Rectal smooth muscle tissue (tissue), 1 donor: ENCODE data around the gene C1orf21.

Source experiments
- H3K27ac ChIP-seq: one replicate; pipeline ENCODE4 v1.7.0; 2013; ENCODE audit warnings: low read depth, low read length, inconsistent platforms
- H3K27me3 ChIP-seq: one replicate; pipeline ENCODE4 v1.7.0; 2013; ENCODE audit warnings: low read length; ENCODE audit not compliant: control insufficient read depth, insufficient read depth
- H3K36me3 ChIP-seq: one replicate; pipeline ENCODE4 v1.7.0; 2013; ENCODE audit warnings: low read length; ENCODE audit not compliant: control insufficient read depth, insufficient read depth
- H3K4me1 ChIP-seq: one replicate; pipeline ENCODE4 v1.7.0; 2013; ENCODE audit warnings: low read length; ENCODE audit not compliant: control insufficient read depth, insufficient read depth
- H3K4me3 ChIP-seq: one replicate; pipeline ENCODE4 v1.7.0; 2013; ENCODE audit warnings: low read length
- H3K9ac ChIP-seq: one replicate; pipeline ENCODE4 v1.7.0; 2013; ENCODE audit warnings: low read length

C1orf21 gene

DNA sequence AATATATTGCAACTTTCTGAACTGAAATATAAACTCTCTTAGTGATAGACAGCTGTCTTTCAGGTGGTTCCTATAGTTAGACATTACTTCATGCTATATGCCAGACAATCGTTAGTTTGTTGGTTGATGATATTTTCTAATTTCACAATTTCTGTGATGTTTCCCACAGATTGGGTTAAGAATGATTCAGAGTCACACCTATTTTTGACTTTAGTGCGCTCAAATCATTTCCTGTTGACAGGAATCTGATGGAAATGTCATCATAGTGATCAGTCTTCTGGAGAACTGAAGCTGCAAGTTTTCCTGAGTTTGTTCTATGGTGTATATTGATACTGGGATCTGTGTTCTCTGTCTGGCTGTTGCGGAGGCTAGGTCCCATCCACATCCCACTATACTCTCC is 119.7 kb downstream of the C1orf21 start:
- Histone ChIP-seq H3K27ac (no peak overlapping the region), H3K36me3 (no peaks in the 10 kb centered on the region), H3K4me1 (peaks cover 13% of the 10 kb centered on the region), H3K4me3 (no peak overlapping the region), H3K9ac (no peak overlapping the region), H3K27me3 (no peaks in the 10 kb centered on the region)

DNA sequence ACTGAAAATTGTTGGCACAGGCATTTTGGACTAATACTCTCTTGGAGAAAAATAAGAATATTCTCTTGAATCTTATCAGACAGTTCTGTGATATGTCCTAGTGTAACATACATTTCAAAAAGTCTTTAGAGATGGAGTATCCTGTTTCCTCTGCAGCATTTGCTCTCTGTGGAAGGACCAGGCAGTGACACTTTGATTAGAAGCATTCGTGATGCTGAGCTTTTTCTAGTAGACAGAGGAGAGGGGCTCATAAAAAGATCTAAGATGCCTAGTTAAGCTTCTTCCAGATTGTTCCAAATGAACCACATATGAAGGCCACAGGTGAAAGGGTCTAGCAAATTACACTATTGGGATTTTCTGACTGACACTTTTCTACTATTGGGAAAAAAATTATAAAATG is 120.3 kb downstream of the C1orf21 start:
- Histone ChIP-seq H3K27ac (no peak overlapping the region), H3K4me1 (peaks cover 13% of the 10 kb centered on the region), H3K4me3 (no peak overlapping the region), H3K27me3 (no peaks in the 10 kb centered on the region), H3K9ac (no peak overlapping the region), H3K36me3 (no peaks in the 10 kb centered on the region)

DNA sequence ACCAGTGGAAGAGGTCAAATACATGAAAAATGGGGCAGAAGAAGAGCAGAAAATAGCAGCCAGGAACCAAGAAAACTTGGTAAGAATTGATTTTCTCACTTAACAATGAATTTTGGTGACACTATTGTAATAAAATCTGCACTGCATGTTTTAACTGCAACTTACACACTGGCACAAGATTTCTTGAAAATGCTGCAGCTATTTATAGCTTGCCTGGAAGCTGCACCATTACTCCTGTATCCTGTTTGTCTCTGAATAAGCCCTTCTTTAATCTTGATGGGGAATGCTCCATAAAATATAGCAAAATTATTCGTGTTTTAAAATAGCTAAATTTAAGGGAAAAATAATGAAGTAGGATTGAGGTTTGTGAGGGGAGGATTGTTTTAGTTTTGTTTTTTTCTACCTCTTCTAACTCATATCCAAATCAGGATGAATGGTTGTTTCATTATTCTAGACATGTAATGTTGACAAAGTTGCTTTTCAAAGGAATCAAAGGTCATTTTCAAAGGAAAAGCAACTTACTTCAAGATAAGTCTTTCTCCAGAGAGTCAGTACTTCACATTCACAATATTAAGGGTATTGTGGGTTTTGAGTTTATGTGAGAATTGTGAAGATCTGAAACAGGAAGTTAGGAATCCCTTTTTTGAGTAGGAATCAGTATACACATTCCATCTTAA is 120.9 kb downstream of the C1orf21 start:
- Histone ChIP-seq H3K27me3 (no peaks in the 10 kb centered on the region), H3K27ac (no peak overlapping the region), H3K9ac (no peak overlapping the region), H3K4me1 (peaks cover 13% of the 10 kb centered on the region), H3K4me3 (no peak overlapping the region), H3K36me3 (no peaks in the 10 kb centered on the region)

DNA sequence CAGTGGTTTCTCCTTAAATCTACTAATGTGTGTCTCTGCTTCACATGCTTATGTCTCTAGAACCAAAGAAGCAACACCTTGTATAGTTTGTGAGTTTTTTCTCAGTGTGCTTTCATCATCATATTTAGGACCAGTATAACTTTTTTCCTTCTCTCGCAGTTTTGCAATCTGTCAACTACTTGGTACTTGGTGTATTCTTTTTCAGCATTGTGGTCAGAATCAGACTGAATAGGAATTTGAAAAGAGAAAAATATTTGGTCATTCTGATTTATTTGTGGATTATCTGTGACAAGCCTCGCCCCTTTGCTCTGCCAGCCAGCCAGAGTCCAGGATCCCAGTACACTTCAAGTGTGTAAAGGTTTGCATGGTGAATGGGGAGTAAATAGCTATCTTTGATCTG is 122.3 kb downstream of the C1orf21 start:
- Histone ChIP-seq H3K4me3 (no peak overlapping the region), H3K27me3 (no peaks in the 10 kb centered on the region), H3K9ac (no peak overlapping the region), H3K27ac (no peak overlapping the region), H3K4me1 (peaks cover 13% of the 10 kb centered on the region), H3K36me3 (no peaks in the 10 kb centered on the region)

DNA sequence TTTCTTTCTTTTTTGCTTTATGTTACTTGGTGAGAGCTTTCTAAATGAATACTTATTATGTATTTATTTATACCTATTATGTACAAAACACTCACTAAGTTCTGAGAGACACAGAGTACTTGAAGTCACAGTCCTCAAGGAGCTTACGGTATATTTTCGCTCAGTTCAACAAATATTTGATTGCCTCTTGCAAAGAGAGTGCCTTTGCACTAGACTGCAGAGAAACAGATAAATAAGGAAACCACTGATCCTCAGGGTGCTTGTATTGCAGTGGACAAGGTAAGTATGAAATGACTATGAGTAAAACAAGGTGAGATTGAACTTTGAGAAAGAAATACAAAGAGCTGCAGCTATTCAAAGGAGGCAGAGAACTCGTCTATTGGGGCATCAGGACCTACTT is 123.3 kb downstream of the C1orf21 start:
- H3K27ac ChIP-seq, result no peak overlapping the region

DNA sequence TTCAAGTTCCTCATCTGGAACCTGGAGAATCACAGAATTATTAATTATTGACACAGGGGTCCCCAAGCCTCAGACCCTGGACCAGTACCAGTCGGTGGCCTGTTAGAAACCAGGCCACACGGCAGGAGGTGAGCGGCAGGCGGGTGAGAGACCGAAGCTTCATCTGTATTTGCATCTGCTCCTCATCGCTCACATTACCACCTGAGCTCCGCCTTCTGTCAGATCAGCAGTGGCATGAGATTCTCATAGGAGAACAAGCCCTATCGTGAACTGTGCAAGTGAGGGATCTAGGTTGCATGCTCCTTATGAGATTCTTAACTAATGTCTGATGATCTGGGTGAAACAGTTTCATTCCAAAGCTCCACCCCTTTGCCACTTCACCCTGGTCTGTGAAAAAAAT is 125.9 kb downstream of the C1orf21 start:
- no peak overlapping the region for H3K27ac ChIP-seq
- H3K36me3 ChIP-seq, result no peaks in the 10 kb centered on the region
- no peak overlapping the region for H3K9ac ChIP-seq
- H3K4me3 ChIP-seq, result no peak overlapping the region
- H3K4me1 ChIP-seq, result peaks cover 10% of the 10 kb centered on the region
- H3K27me3 ChIP-seq, result no peaks in the 10 kb centered on the region

More for the DNA sequence above, 123.3 kb downstream of the C1orf21 start:
- no peaks in the 10 kb centered on the region for H3K36me3 ChIP-seq
- H3K9ac ChIP-seq, result no peak overlapping the region
- peaks cover 13% of the 10 kb centered on the region for H3K4me1 ChIP-seq
- H3K4me3 ChIP-seq, result no peak overlapping the region
- no peaks in the 10 kb centered on the region for H3K27me3 ChIP-seq

DNA sequence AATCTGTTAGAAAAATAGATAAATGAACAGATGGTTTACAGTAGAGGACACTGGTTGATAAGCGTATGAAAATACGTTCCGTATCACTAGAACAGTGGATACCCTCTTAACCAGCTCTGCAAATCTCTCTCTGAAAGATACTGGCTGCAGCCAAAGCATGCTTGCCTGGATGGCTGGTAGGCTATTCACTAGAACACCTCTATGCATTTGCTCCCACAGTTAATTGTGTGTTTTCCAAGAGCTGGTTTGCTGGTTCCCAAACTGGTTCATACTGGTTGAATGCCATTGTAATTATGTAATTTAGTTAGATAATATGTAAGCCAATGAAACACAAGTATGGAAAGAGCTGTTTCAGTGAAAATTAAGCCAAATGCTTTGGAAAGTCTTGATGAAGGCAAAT is 126.6 kb downstream of the C1orf21 start:
- H3K4me1 ChIP-seq, result peaks cover 6% of the 10 kb centered on the region
- no peaks in the 10 kb centered on the region for H3K27me3 ChIP-seq
- H3K27ac ChIP-seq, result no peak overlapping the region
- no peaks in the 10 kb centered on the region for H3K36me3 ChIP-seq
- H3K9ac ChIP-seq, result no peak overlapping the region
- no peak overlapping the region for H3K4me3 ChIP-seq

DNA sequence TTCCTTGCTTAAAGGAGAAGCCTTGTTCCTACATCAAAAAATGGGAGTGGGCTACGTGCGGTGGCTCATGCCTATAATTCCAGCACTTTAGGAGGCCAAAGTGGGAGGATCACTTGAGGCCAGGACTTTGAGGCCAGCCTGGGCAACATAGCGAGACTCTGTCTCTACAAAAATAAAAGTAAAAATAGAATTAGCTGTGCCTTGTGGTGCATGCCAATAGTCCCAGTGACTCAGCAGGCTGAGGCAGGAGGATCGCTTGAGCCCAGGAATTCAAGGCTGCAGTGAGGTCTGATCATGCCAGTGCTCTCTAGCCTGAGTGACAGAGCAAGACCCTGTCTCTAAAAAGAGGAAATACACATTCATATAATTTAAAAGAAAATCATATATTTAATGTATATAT is 127.1 kb downstream of the C1orf21 start:
- Histone ChIP-seq H3K9ac (no peak overlapping the region), H3K27ac (no peak overlapping the region), H3K4me1 (peaks cover 1% of the 10 kb centered on the region), H3K27me3 (no peaks in the 10 kb centered on the region), H3K36me3 (no peaks in the 10 kb centered on the region), H3K4me3 (no peak overlapping the region)

DNA sequence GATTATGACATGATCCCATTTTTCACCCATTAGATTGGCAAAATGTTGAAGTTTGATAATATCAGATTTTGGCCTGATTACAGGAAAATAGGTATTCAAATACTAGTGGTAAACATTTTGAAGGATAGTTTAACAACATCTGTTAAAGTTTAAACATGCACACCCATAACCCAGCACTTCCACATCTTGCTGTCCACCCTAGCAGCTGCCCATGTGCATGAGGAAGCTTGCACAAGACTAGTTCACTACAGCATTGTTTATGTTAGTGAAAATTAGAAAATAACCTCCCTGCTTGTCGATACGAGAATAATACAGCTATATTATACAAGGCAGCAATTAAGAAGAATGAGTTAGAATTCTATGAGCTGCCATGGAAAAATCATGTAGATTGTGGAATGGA is 127.6 kb downstream of the C1orf21 start:
- H3K4me1 ChIP-seq, result no peaks in the 10 kb centered on the region
- no peaks in the 10 kb centered on the region for H3K27me3 ChIP-seq
- H3K27ac ChIP-seq, result no peak overlapping the region
- H3K4me3 ChIP-seq, result no peak overlapping the region
- no peaks in the 10 kb centered on the region for H3K36me3 ChIP-seq
- no peak overlapping the region for H3K9ac ChIP-seq

DNA sequence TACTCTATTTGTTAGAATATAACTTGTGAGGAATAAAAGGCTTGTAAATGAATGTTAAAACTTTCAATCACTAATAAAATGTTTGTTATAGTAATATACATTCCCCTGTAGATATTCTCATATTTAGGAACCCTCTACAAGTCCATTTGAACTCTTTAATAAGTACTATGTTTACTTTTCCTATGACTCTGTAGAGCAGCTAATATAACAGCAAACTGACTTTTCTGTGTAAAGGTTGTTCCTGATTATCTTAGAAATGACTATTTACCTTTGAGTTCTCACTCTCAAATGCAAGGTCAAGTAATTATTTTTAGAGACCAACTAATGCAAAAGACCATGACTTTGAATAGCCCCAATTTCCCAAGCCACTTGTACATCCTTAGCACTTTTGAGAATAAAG is 130.3 kb downstream of the C1orf21 start:
- no peaks in the 10 kb centered on the region for H3K4me1 ChIP-seq
- no peaks in the 10 kb centered on the region for H3K36me3 ChIP-seq
- H3K9ac ChIP-seq, result no peak overlapping the region
- no peaks in the 10 kb centered on the region for H3K27me3 ChIP-seq
- H3K4me3 ChIP-seq, result no peak overlapping the region
- no peak overlapping the region for H3K27ac ChIP-seq

DNA sequence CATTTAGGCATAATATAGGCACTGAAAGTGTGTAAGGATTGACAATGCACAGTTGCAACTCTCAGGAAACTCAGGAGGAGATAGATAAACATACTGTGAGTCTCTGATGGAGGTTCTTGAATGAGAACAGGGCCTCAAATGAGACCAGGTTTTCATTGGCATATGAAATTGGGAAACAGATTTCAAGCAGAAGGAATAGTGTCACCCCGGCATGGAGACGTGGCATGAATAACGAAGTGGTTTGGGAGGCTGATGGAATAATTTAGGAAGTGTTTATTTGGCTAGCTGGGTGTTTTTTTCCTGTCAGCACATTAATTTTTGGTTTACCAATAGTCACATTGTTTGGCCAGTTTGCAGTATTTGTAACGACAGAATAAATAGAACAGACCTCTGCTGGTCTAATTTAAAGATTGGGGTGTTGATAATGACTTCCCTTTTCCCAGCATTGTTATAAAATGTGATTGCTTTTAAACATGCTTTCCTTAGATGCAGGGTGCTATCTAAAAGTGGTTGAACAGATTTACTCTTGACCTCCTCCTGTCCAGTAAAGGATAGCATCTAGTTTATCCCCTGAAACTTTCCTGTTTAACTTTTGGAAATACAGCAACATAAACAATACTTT is 132.0 kb downstream of the C1orf21 start:
- Histone ChIP-seq H3K27ac (no peak overlapping the region), H3K4me3 (no peak overlapping the region), H3K9ac (no peak overlapping the region)

DNA sequence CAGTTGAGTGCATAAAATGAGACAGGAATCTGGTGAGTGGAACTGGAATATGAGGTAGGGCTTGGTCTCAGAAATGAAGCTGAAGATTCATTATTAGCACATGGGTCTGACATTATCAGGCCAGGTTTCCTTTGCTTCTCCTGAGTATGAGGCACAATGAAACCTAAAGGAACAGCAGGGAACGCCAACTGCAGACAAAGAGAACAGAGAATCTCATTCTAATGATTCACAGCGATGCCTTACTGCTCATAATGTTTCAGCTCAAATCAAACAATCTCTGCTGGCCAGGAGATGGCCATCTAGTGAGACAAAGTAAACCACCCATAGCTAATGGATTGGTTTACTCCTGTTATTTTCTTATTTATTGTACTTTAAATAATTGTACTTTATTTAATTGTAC is 133.5 kb downstream of the C1orf21 start:
- no peaks in the 10 kb centered on the region for H3K27me3 ChIP-seq
- H3K4me1 ChIP-seq, result no peaks in the 10 kb centered on the region
- no peak overlapping the region for H3K4me3 ChIP-seq
- no peak overlapping the region for H3K27ac ChIP-seq
- no peaks in the 10 kb centered on the region for H3K36me3 ChIP-seq
- H3K9ac ChIP-seq, result no peak overlapping the region

More for the DNA sequence above, 132.0 kb downstream of the C1orf21 start:
- Histone ChIP-seq H3K4me1 (no peaks in the 10 kb centered on the region), H3K36me3 (no peaks in the 10 kb centered on the region), H3K27me3 (no peaks in the 10 kb centered on the region)

DNA sequence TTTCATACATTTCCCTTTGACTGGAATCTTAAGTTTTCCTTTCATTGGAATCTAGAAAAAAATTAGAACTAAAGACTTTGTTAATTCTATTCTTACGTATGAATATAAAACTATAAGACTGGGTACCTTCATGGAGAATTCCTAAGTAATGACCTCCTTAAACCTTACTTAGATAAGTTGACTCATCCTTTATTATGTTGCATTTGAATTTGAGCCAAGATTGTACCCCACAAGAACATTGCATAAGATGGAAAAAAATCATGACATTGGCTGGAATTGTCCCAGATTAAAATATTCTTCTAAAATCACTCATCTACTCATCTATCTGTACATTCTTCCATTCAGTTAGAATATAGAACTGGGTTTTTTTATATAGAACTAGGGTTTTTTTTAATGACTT is 137.4 kb downstream of the C1orf21 start:
- no peaks in the 10 kb centered on the region for H3K27me3 ChIP-seq
- H3K9ac ChIP-seq, result no peak overlapping the region
- no peaks in the 10 kb centered on the region for H3K4me1 ChIP-seq
- no peak overlapping the region for H3K27ac ChIP-seq
- no peaks in the 10 kb centered on the region for H3K36me3 ChIP-seq
- no peak overlapping the region for H3K4me3 ChIP-seq
